GM10266 (cell line): ENCODE results near the gene C10orf143.

Source experiments
- DNase-seq: peaks from one replicate; pipeline ENCODE4 v3.0.0; 2012; ENCODE audit errors: extremely low spot score
- CTCF ChIP-seq: IDR thresholded peaks from 2 replicates; pipeline ENCODE4 v1.5.1; 2012; ENCODE audit warnings: mild to moderate bottlenecking, low read depth; ENCODE audit not compliant: control insufficient read depth, insufficient read depth; ENCODE audit errors: missing control alignments

Gene C10orf143

GRCh38 chr10:130138479-130138866, 27.8 kb upstream of the C10orf143 start:
- TF ChIP-seq CTCF = no peak
- DNase-seq = no peak

DNA sequence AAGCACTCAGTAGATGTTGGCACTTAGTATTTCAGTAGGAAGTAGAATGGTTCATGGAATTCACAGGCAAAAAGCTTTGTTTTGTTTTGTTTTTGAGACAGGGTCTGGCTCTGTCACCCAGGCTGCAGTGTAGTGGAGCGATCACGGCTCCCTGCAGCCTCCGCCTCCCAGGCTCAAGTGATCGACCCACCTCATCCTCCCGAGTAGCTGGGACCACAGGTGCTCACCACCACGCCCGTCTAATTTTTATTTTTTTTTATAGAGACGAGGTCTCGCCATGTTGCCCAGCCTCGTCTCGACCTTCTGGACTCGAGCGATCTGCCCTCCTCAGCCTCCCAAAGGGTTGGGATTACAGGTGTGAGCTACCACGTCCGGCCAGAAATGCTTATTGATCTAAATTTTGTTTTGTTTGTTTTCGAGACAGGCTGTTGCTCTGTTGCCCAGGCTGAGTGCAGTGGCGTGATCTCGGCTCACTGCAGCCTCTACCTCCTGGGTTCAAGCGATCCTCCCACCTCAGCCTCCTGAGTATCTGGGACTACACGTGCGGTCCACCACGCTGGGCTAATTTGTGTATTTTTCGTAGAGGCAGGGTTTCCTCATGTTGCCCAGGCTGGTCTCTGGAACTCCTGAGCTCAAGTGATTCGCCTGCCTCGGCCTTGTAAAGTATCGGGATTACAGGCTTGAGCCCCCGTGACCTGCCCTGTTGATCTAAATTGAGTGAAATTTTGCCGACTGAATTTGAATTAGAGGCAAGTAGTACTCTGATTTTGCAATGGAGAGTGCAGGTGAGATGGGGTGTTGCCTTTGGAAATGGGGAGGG, 27.2 kb upstream of the C10orf143 start:
- no peak for DNase-seq
- no peak for TF ChIP-seq CTCF

DNA sequence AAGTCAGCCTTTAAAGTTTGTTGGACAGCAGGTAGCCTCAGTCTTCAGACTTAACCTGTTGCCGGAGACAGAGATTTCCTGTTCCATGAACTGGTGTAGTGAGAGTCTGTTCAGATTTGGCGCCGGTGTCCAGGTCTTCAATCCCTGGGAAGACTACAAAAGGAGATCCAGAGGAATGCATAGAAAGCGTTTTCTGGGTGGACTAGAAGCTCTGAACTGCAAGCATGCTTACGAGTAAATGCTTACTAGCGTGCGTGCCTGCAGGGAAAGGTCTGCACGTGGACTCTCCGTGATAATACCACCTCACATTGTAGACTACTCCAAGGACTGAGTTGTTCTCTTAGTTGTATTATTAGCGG, 26.4 kb upstream of the C10orf143 start:
- DNase-seq = no peak
- no peak for TF ChIP-seq CTCF

GRCh38 chr10:130136226-130137089, 25.8 kb upstream of the C10orf143 start, which contains the start of gene GLRX3:
Gene GLRX3, plus strand, starts transcription at chr10:130136391. Its CDS starts 30 bp downstream, at chr10:130136421.
- TF ChIP-seq CTCF = no peak
- DNase-seq = peak; percentile 98

DNA sequence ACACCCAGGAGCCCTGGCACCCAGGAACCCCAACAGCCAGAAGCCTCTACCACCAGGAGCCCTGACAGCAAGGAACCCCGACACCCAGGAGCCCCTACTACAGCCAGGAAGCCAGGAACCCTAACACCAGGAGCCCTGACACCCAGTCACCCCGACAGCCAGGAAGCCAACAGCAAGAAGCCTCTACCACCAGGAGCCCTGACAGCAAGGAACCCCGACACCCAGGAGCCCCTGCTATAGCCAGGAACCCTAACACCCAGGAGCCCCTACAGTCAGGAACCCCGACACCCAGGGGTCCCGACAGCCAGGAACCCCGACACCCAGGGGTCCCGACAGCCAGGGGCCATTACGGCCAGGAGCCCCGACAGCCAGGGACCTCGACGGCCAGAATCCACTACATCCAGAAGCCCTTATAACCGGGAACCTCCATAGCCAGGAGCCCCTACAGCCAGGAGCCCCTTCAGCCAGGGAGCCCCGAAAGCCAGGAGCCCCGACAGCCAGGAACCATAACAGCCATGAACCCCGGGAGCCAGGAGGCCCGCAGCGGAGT, 25.1 kb upstream of the C10orf143 start:
- no peak for DNase-seq
- no peak for TF ChIP-seq CTCF

DNA sequence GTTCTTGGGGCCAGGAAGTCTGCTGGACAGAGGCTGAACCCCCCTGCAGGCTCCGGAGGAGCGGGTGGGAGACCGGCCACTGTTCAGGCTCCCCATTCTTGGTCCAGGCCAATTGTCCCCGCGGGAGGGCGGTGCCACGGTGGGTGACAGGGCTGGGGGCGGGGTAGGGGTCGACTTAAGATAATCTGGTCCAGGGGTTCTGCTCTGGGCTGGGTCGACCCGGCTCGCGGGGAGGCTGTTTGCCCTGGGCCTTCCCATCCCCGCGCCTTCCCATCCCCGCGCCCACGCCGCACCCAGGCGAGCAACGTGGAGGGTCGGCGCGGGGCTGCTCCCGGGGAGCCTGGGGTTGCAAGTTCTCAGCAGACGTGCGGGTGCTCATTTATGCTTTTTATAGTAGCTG, 18.3 kb upstream of the C10orf143 start:
- TF ChIP-seq CTCF = no peak
- DNase-seq = no peak

DNA sequence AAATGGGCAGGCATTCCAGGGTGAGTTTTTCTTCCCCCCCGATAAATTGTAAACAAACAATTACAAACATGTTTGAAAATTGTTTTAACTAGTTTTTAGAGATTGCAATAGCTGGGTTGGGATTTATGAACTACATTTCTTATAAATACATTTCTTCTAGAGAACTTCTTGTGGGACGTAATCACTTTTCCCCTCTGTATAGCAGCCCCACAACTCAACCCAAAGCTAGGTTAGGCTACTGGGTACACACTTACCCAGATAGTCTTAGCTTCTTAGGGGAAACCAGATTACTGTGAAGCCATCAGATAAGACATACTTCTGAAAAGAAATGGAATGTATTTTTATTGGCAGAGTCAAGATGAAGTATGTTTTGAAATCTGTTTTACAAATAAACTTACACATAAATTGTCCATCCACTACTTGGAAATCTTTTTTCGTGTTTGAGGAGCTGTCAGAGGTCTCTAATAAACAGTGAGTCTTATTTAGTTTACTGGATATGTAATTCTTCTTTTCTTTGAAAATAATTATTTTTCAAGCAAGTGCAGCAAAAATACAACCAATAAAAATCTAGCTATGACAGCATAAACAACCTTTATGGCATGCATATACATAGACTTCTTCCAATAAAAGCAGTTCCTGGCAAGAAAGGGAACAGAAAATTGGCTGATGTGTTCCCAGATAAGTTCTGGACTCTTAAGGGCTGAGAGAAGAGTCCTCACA, 17.6 kb upstream of the C10orf143 start:
- TF ChIP-seq CTCF = no peak
- DNase-seq = no peak
